ENCODE data around the gene HPSE2.

DNA sequence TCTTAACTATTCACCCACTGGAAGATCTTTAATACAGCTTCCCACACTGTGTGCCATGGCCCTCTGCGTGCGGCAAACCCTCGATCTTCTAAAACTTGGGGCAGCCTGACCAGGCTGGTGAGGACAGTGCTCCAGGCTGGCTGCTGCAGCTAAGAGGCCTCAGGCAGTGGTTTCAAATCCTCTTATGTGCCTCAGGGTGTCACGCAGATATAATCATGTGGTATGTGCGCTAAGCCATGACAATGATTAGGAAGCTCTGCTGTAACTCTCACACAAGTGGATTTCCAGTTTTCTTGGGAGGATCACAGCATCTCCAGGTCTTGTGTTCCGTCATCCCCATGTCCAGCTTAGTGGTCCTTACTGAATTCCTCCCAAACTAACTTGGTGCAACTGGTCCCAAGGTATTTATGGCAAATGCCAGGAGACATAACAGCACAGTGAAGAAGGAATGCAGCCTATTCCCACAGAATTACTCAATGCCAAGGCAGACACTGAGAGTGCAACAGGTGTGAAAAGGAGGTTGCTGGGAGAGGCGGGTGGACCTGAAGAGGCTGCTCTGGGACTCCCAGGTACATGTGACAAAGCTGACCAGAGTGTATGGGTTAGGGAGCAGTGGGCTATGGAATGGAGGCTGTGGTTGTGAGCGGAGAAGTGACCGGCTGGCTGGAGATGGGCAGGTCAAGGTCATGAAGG is 791.2 kb downstream of the HPSE2 start:
- no peak for TF ChIP-seq TCF7L2 (IDR thresholded peaks at IDR 0.05; ENCODE audit: borderline replicate concordance, extremely low read depth, insufficient read depth, insufficient read length)
- TF ChIP-seq, protein P1, sequence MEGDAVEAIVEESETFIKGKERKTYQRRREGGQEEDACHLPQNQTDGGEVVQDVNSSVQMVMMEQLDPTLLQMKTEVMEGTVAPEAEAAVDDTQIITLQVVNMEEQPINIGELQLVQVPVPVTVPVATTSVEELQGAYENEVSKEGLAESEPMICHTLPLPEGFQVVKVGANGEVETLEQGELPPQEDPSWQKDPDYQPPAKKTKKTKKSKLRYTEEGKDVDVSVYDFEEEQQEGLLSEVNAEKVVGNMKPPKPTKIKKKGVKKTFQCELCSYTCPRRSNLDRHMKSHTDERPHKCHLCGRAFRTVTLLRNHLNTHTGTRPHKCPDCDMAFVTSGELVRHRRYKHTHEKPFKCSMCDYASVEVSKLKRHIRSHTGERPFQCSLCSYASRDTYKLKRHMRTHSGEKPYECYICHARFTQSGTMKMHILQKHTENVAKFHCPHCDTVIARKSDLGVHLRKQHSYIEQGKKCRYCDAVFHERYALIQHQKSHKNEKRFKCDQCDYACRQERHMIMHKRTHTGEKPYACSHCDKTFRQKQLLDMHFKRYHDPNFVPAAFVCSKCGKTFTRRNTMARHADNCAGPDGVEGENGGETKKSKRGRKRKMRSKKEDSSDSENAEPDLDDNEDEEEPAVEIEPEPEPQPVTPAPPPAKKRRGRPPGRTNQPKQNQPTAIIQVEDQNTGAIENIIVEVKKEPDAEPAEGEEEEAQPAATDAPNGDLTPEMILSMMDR (IDR thresholded peaks at IDR 0.05 in 2 of 3, conservative IDR thresholded peaks at IDR 0.05 in 1 of 3; ENCODE audit: borderline replicate concordance in 1 of 3, insufficient read depth in 1 of 3, low read depth in 2 of 3, low read length in 2 of 3): no peak
- no peak for TF ChIP-seq POLR2AphosphoS5 (IDR thresholded peaks at IDR 0.05; ENCODE audit: low read depth, low read length)
- no peak for TF ChIP-seq SIN3A (IDR thresholded peaks at IDR 0.05; ENCODE audit: low read depth)

Measured in HCT116 (cell line).